NCI-H1092 (cell line): Measurements from ENCODE around the gene FAM117A.
A peak's percentile ranks its signal among the peaks of the same experiment; 100 is the strongest.

ENCODE experiments used
- DNase-seq: peaks from one replicate; lab custom pipeline; 2025; lab: John Stamatoyannopoulos, UW

FAM117A gene, protein sequence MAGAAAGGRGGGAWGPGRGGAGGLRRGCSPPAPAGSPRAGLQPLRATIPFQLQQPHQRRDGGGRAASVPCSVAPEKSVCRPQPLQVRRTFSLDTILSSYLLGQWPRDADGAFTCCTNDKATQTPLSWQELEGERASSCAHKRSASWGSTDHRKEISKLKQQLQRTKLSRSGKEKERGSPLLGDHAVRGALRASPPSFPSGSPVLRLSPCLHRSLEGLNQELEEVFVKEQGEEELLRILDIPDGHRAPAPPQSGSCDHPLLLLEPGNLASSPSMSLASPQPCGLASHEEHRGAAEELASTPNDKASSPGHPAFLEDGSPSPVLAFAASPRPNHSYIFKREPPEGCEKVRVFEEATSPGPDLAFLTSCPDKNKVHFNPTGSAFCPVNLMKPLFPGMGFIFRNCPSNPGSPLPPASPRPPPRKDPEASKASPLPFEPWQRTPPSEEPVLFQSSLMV

GRCh38 chr17:49763735-49764558 is at the start of gene FAM117A:
Gene FAM117A, minus strand, starts transcription at chr17:49764131. Its CDS starts 44 bp downstream, at chr17:49764087.
- peak; percentile 94 for DNase-seq

- no peak for DNase-seq
Observed at GRCh38 chr17:49809056-49809455, 45.1 kb upstream of the FAM117A start.

DNA sequence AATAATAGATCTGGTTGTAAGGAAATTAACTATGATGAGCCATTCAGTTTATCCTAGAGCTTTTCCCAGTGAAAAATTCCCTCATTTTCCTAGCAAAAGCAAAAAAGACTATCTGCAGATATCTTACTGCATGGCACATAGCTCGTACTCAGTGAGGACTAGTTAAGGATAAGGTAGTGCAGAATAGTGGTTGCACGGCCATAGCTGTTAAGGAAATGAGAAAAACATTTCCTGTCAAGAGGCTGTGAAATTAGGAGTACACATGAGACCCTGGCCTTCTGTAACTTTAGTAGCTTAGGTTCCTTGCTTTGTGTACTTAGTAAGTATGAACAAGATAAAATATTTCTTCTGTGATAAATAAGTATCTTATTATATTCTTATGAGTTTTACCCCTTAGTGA is 34.8 kb upstream of the FAM117A start:
- DNase-seq: no peak

- DNase-seq: no peak
Observed at GRCh38 chr17:49798182-49798581, 34.3 kb upstream of the FAM117A start.

GRCh38 chr17:49795372-49795771 is 31.4 kb upstream of the FAM117A start:
- no peak for DNase-seq

DNA sequence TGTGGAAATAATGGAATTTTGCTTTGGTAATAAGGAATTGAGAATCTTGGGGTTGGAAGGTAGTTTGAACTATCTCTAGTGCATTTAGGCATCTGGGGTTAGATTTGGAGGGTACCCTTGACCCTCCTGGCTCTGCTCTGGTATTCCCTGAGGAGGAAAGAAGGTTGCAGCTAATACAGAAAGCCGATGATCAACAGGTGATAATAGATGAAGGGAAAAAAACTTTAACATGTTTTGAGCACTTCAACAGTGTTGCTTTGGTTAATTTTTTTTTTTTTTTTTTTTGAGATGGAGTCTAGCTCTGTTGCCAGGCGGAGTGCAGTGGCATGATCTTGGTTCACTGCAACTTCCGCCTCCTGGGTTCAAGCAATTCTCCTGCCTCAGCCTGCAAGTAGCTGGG is 29.4 kb upstream of the FAM117A start:
- DNase-seq: no peak

DNA sequence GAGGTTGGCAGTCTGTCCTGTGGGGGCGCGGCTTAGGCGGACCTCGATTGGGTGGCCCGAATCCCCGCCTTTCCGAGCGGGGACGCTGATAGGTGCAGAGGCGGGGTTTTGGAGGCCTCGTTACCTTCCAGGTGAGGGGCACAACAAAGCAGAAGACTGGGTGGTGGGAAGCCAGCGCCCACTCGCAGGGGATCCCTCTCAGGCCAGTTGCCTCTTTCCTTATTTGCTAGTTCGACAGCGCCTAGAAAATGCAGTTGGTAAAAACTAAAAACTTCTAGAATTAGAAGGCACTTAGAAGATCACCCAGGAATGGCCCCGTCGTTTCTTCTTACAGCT is 25.3 kb upstream of the FAM117A start:
- no peak for DNase-seq

GRCh38 chr17:49788478-49789242 is 24.7 kb upstream of the FAM117A start, which contains the start of gene KAT7:
Gene KAT7, plus strand, starts transcription at chr17:49788681. Its CDS starts 154 bp downstream, at chr17:49788835.
- peak; percentile 98 for DNase-seq

DNA sequence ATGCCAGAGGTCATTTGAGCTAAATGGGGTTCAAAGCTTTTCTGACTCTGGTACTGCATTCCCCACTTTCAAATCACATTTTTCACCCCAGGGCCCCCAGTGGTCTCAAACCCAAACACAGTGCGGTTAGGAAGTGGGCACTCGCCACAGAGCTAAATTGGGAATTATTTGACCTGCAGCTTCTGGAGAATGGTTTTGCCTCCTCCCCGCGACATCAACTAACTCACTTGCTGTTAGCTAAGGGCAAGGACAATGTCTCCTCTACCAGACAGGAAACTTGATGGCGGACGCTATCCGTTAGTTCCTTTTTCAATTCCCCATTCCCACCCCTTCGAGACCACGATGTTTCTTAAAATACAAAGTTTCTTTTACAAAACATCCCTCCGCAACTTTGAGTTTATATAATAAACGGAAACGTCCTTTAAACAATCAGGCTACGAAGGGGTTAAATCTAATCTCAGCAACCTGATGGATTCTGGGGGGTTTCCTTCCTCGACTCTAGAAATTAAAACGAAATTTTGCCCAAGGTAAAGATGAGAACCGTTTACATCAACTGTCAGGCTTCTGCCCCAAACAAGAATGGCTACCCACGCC is 24.1 kb upstream of the FAM117A start:
- DNase-seq: no peak

- DNase-seq: no peak
Observed at GRCh38 chr17:49784636-49785035, 20.7 kb upstream of the FAM117A start.

GRCh38 chr17:49783791-49784190 is 19.9 kb upstream of the FAM117A start:
- no peak for DNase-seq

DNA sequence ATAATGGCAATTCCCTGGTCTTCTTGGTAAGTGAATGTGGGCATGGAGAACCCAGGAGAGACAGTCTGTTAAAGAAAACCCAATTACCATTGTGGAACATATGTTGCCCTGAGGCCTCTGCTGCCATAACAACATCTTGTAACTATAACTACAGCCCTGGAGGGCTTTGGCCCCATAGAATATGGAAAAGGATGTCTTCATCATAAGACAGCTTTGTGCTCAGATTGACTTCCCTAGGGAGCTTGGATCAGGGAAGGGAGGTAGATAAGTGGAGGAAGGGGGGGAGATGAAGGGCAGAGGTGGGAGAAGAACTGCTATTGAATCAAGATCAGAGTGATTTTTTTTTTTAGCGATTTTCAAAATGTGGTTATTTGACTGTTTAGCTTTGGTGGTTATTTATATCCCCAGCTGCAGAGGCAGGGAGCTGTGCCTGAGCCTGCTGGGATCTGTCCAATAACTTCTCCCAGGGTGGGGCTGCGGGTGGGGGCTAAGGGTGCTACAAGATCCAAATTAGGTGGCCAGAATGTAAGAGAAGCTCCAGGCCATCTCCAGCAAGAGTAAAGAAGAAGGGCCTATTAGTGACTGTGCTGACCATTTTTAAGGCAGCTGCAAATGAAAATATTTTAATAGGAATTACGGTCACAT is 19.3 kb upstream of the FAM117A start:
- no peak for DNase-seq

DNA sequence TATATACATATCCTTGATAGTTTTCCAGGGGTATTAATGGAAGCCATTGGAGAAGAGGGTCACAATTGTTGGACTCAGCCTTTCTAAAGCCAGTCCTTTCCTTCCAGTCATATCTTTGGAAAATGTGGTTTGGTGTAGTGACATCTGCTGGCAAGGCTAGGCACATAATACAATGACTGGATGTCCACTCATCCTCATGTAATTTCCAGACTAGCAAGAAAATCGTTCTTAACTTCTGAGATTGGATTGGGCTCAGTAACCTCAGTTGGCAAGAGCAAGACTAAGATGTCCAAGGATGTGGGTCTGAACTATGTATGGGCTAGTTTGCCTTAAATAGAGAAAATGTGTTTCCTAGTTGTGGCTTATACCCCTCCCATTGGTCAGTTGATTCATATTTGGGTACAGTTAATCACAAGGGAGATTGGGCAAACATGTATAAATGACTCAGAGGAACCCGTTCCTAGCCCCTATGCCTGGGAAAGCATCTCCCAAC is 15.9 kb upstream of the FAM117A start:
- DNase-seq: no peak

DNA sequence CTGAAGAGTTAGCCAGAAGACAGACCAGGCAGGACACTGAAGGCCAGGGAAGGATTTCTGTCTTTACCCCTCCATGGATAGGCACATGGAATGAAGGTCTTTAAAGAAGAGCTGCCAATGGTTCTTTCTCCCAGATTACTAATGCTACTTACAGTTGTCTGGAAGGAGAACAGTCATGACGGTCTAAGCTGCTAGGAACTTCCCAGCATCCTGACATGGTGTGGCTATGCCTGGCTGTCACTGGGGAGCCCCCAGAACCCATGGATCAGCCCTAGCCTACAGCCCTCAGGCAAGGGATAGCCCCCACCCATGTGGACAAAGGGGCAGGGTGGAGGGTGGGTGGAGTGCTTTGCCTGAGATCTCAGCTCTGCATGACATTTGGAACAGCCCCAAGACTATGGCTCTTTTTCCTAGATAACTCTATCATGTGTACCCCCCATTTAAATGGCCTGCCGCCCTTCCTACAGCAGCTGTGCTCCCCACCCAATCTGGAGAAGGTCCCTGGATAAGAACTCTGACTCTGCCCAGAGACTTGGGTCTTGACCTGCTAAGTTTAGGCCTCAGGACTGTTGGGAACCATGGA is 15.3 kb upstream of the FAM117A start:
- no peak for DNase-seq

DNA sequence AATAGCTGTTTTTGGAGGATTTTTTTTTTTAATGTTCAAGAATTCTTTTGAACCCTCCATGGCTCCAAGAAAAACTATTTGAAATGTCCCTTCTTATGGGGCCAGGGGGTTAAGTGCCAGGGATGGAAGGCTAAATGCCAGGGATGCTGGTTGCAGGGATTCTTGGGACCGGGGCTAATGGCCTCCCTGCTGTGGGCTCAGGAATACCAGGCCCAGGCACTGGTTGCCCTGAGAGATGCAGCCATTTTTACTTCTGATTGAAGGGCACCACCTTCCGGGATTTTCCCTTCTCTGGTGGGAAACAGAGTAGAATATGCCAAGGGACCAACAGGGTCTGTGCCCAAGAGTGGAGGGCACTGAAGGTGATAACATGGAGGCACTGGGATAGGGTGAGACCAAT is 13.6 kb upstream of the FAM117A start:
- DNase-seq: no peak

- no peak for DNase-seq
Observed at GRCh38 chr17:49776551-49777300, 12.8 kb upstream of the FAM117A start.

GRCh38 chr17:49775546-49776260 is 11.8 kb upstream of the FAM117A start:
- DNase-seq: no peak

GRCh38 chr17:49766918-49767530 is 3.1 kb upstream of the FAM117A start:
- no peak for DNase-seq

DNA sequence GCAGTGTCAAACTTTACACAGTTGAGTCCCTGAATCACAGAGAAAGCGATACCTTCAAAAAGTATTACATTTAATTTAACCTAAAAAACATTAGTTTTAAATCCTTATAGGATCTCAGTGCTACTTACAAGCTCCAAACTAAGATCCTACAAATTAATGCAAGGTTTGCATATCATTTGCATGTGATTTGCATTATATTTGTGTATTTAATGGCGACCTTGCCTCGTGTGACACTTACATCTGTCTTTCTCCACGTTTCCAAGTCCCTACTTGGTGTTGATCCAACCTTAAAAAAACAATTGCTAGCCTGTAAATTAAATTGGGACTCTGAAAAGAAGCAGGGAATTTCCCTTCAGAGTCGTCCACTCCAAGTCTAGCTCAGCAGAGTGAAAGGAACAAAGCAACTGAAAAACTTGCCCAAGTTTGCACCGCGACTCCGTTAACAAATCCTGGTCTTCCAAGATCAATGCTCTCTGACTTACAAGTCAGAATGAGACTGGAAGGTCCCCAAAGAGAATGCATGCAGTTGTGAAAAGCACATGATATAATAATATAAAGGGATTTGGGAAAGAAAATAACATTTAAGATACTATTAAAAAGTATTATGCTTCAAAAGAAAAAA is 739 bp upstream of the FAM117A start:
- no peak for DNase-seq
